CD14-positive monocyte (primary cell): Measurements from ENCODE around the gene ZFHX3. TPM values are rescaled to one million over a fixed set of nuclear protein-coding genes. Genes with fewer than 3 reads are reported as not detected.

Experiments used
- DNase-seq, 3 donors: peaks; one replicate each; pipeline ENCODE4 v3.0.0-alpha.2; 2011 to 2022
- H2AFZ ChIP-seq: 2 replicates; pipeline ENCODE4 v1.6.0; 2012; ENCODE audit warnings: mild to moderate bottlenecking, low read depth, low read length, inconsistent platforms; ENCODE audit not compliant: insufficient read depth, poor library complexity, severe bottlenecking
- H3K27ac ChIP-seq, 2 donors: 1 replicate in 1 of 2; 2 replicates in 1 of 2; pipeline ENCODE4 v1.5.1; 2012 to 2013; ENCODE audit warnings: low read length in 2 of 2, control low read depth in 1 of 2, inconsistent platforms in 1 of 2, low read depth in 1 of 2, mild to moderate bottlenecking in 1 of 2
- H3K27me3 ChIP-seq, 2 donors: one replicate each; pipeline versions ENCODE4 v1.6.0 to v1.6.1; 2011 to 2013; ENCODE audit warnings: low read length in 2 of 2; ENCODE audit not compliant: control insufficient read depth in 2 of 2, insufficient read depth in 2 of 2
- H3K36me3 ChIP-seq, 2 donors: replicated peaks in 1 of 2; 1 replicate in 1 of 2; 2 replicates in 1 of 2; pipeline versions ENCODE4 v1.5.1 to v1.6.1; 2012 to 2013; ENCODE audit warnings: low read length in 2 of 2, control low read depth in 1 of 2, inconsistent platforms in 1 of 2, mild to moderate bottlenecking in 1 of 2; ENCODE audit not compliant: insufficient read depth in 2 of 2, control insufficient read depth in 1 of 2
- H3K4me1 ChIP-seq, 2 donors: 1 replicate in 1 of 2; 2 replicates in 1 of 2; pipeline versions ENCODE4 v1.5.1 to v1.6.1; 2012 to 2013; ENCODE audit warnings: low read length in 2 of 2, control low read depth in 1 of 2, inconsistent platforms in 1 of 2, mild to moderate bottlenecking in 1 of 2, moderate library complexity in 1 of 2; ENCODE audit not compliant: insufficient read depth in 2 of 2, control insufficient read depth in 1 of 2
- H3K4me2 ChIP-seq: replicated peaks from 2 replicates; pipeline ENCODE3; 2012; ENCODE audit warnings: low read length, moderate library complexity, mild to moderate bottlenecking; ENCODE audit not compliant: poor library complexity, severe bottlenecking; ENCODE audit errors: extremely low read depth
- H3K4me3 ChIP-seq, 3 experiments: fragments of 200-600 bp in 1 of 3; sonication (generic) in 1 of 3; replicated peaks in 1 of 3; 1 replicate in 2 of 3; 2 replicates in 1 of 3; pipeline ENCODE4 v1.5.1; 2011 to 2013; ENCODE audit warnings: low read length in 3 of 3, mild to moderate bottlenecking in 3 of 3, control low read depth in 2 of 3, low read depth in 2 of 3, inconsistent platforms in 1 of 3, moderate library complexity in 1 of 3
- H3K79me2 ChIP-seq: 2 replicates; pipeline ENCODE4 v1.6.0; 2012; ENCODE audit warnings: mild to moderate bottlenecking, control low read depth, inconsistent platforms, low read length, moderate library complexity; ENCODE audit not compliant: insufficient read depth
- H3K9ac ChIP-seq: 2 replicates; pipeline ENCODE4 v1.6.0; 2017; ENCODE audit warnings: low read length, mild to moderate bottlenecking; ENCODE audit not compliant: insufficient read depth, poor library complexity, severe bottlenecking
- H3K9me3 ChIP-seq, 2 donors: replicated peaks in 1 of 2; 1 replicate in 1 of 2; 2 replicates in 1 of 2; pipeline versions ENCODE4 v1.5.1 to v1.6.1; 2012 to 2013; ENCODE audit warnings: low read length in 2 of 2, control low read depth in 1 of 2; ENCODE audit not compliant: control insufficient read depth in 1 of 2, insufficient read depth in 1 of 2
- H4K20me1 ChIP-seq: 2 replicates; pipeline ENCODE4 v1.6.0; 2012; ENCODE audit warnings: mild to moderate bottlenecking, low read length, control low read depth, moderate library complexity; ENCODE audit not compliant: insufficient read depth
- H3K27ac Mint-ChIP-seq, 7 donors: one replicate each; pipeline ENCODE4 v1.8.0; 2020; ENCODE audit warnings: mild to moderate bottlenecking in 7 of 7, mixed read lengths in 7 of 7, moderate library complexity in 6 of 7, inconsistent platforms in 2 of 7
- H3K27me3 Mint-ChIP-seq, 3 donors: one replicate each; pipeline ENCODE4 v1.8.0; 2021 to 2022; ENCODE audit warnings: low read depth in 3 of 3, mild to moderate bottlenecking in 3 of 3, mixed read lengths in 3 of 3, moderate library complexity in 3 of 3, inconsistent platforms in 1 of 3
- H3K36me3 Mint-ChIP-seq, 2 donors: one replicate each; pipeline ENCODE4 v1.8.0; 2020; ENCODE audit warnings: mixed read lengths in 2 of 2, inconsistent platforms in 1 of 2, mild to moderate bottlenecking in 1 of 2
- H3K4me1 Mint-ChIP-seq: one replicate; pipeline ENCODE4 v1.8.0; 2020; ENCODE audit warnings: mild to moderate bottlenecking, mixed read lengths
- H3K4me3 Mint-ChIP-seq, 2 donors: one replicate each; pipeline ENCODE4 v1.8.0; 2020; ENCODE audit warnings: mild to moderate bottlenecking in 2 of 2, mixed read lengths in 2 of 2, moderate library complexity in 1 of 2
- H3K9me3 Mint-ChIP-seq, 7 donors: one replicate each; pipeline ENCODE4 v1.8.0; 2020 to 2022; ENCODE audit warnings: mixed read lengths in 7 of 7, mild to moderate bottlenecking in 6 of 7, moderate library complexity in 6 of 7, inconsistent platforms in 2 of 7
- CTCF ChIP-seq: fragments of 200-600 bp; IDR thresholded peaks from one replicate; pipeline ENCODE4 v1.8.0; 2022; ENCODE audit warnings: antibody characterized with exemption, mild to moderate bottlenecking
- WGBS: methylation state at CpG from one replicate; pipeline ENCODE4 v1.1.5; 2013; ENCODE audit warnings: missing lambda C conversion rate; ENCODE audit not compliant: insufficient coverage; 5-methylcytosine and 5-hydroxymethylcytosine counted together
- intact Hi-C, 2 donors: fragments of 100-400 bp; cut with micrococcal nuclease; formaldehyde crosslinking; loops; one replicate each; pipeline versions ENCODE4 v1.15.0 to v1.15.1; 2023
- polyA plus RNA-seq, 3 donors: library from polyadenylated mRNA; depleted of rRNA in 1 of 3; unstranded in 2 of 3; stranded (reverse) in 1 of 3; fragments of 300-500 nt in 2 of 3; fragments of >200 nt in 1 of 3; fragmentation: Illumina TruSeq in 2 of 3; gene quantifications; 1 replicate in 2 of 3; 2 replicates in 1 of 3; pipeline ENCODE4 v1.2.3, GENCODE V29; 2012 to 2021

Gene ZFHX3
- polyA plus RNA-seq, 3 donors: 0.42 to 4.2 (median 0.43) TPM

GRCh38 chr16:73058221-73058615, 10.3 kb upstream of the ZFHX3 start:
- H3K9me3 Mint-ChIP-seq: peaks cover 0 to 8% (median 0%) of the 10 kb centered on the region in 7 donors

More at GRCh38 chr16:73058221-73058615, 10.3 kb upstream of the ZFHX3 start:
- H3K4me1 ChIP-seq: peaks cover 62 to 77% of the 10 kb centered on the region in 2 donors
- peaks cover 32 to 36% of the 10 kb centered on the region in 2 donors for H3K27me3 ChIP-seq
- peak; percentile 50 to 71 (median 63) for DNase-seq
- peak overlapping the region; percentile 94 to 95 for H3K4me3 Mint-ChIP-seq
- peak overlapping the region; percentile 83 for H3K9ac ChIP-seq
- peaks cover 49 to 64% (median 49%) of the 10 kb centered on the region in 3 donors for H3K27me3 Mint-ChIP-seq
- H3K79me2 ChIP-seq: peaks cover 35% of the 10 kb centered on the region
- no peak for TF ChIP-seq CTCF
- WGBS: 0% methylated on average over 57 of the region's 61 CpGs
- peak overlapping the region in 1 of 2 donors; percentile 56 for H3K27ac ChIP-seq
- H3K4me3 ChIP-seq: peak overlapping the region; percentile 77 to 96 (median 88)
- H4K20me1 ChIP-seq: peaks cover 16% of the 10 kb centered on the region
- H3K4me1 Mint-ChIP-seq: peaks cover 73% of the 10 kb centered on the region
- peak overlapping the region in 6 of 7 donors; percentile 35 to 81 (median 50) for H3K27ac Mint-ChIP-seq
- H2AFZ ChIP-seq: peak overlapping the region; percentile 73
- H3K36me3 ChIP-seq: no peaks in the 10 kb centered on the region
- H3K4me2 ChIP-seq: peak overlapping the region; percentile 88
- intact Hi-C loops: loop anchor here in 1 of 2 donors (10.0 kb wide), 1 partner anchor 203 kb away; no protein-coding TSS in a partner anchor
- H3K9me3 ChIP-seq: no peaks in the 10 kb centered on the region
- peaks cover 4 to 18% of the 10 kb centered on the region in 2 donors for H3K36me3 Mint-ChIP-seq
